Tibial artery (tissue), 4 donors: ENCODE measurements around the gene WFIKKN1.

Experiments
- DNase-seq, 2 donors: peaks; one replicate each; pipeline ENCODE4 v3.0.0-alpha.2; 2019
- H3K27ac ChIP-seq, 2 donors: fragments of 200-600 bp; sonication (generic) in 1 of 2; 1 replicate in 1 of 2; 2 replicates in 1 of 2; pipeline ENCODE4 v1.5.1; 2018 to 2019; ENCODE audit warnings: mild to moderate bottlenecking in 1 of 2
- H3K27me3 ChIP-seq, 2 donors: fragments of 200-600 bp; sonication (generic) in 1 of 2; one replicate each; pipeline versions ENCODE4 v1.5.1 to v1.6.0; 2016 to 2019
- H3K36me3 ChIP-seq, 3 donors: fragments of 200-600 bp; sonication (generic) in 2 of 3; one replicate each; pipeline ENCODE4 v1.5.1; 2016 to 2019; ENCODE audit warnings: mild to moderate bottlenecking in 2 of 3
- H3K4me1 ChIP-seq, 4 donors: fragments of 200-600 bp; sonication (generic) in 2 of 4; 1 replicate in 3 of 4; 2 replicates in 1 of 4; pipeline ENCODE4 v1.5.1; 2016 to 2019
- H3K4me3 ChIP-seq, 2 donors: fragments of 200-600 bp; sonication (generic) in 1 of 2; 1 replicate in 1 of 2; 2 replicates in 1 of 2; pipeline ENCODE4 v1.5.1; 2018 to 2019; ENCODE audit warnings: mild to moderate bottlenecking in 2 of 2
- H3K9me3 ChIP-seq, 3 donors: fragments of 200-600 bp; sonication (generic) in 1 of 3; one replicate each; pipeline ENCODE4 v1.5.1; 2016 to 2019
- intact Hi-C: fragments of 100-400 bp; cut with DNase I; formaldehyde crosslinking; loops from one replicate; pipeline ENCODE4 v1.15.0; 2023; ENCODE audit warnings: low total_unique reads
- TF ChIP-seq, protein P1 (sequence below), 2 experiments: fragments of 200-600 bp in 1 of 2; fragments of 450-650 bp in 1 of 2; IDR thresholded peaks; one replicate each; pipeline ENCODE4 v1.5.1; 2017 to 2019; ENCODE audit warnings: antibody characterized with exemption in 2 of 2, mild to moderate bottlenecking in 1 of 2, moderate library complexity in 1 of 2

The WFIKKN1 gene

DNA sequence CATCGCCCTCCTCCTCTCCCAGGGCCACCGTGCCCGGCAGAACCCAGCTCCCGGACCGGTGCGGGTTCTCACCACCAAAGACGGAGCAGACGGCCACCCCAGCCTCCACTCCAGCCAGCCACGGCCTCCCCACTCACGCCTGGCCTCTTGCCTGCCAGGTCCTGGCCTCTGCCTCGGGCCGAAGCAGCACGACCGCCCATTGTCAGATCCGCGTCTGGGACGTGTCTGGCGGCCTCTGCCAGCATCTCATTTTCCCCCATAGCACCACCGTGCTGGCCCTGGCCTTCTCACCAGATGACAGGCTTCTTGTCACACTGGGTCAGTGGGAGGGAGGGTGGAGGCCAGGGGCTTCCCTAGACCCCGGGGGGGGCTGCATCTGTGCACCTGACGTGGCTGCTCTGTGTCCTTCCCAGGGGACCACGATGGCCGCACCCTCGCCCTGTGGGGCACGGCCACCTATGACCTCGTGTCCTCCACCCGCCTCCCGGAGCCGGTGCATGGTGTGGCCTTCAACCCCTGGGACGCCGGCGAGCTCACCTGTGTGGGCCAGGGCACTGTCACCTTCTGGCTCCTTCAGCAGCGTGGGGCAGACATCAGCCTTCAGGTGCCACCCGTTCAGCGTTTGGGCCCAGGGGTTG lies 30.5 kb downstream of the WFIKKN1 start:
- Histone ChIP-seq H3K27ac (peak overlapping the region; percentile 18 to 62), H3K4me3 (peak overlapping the region in 1 of 2 donors; percentile 46), H3K4me1 (peaks cover 0 to 15% (median 13%) of the 10 kb centered on the region in 4 donors), H3K9me3 (no peaks in the 10 kb centered on the region), H3K27me3 (no peaks in the 10 kb centered on the region), H3K36me3 (peaks cover 0 to 40% (median 5%) of the 10 kb centered on the region in 3 donors)
- intact Hi-C loops: no loop called here
- TF ChIP-seq, protein P1, sequence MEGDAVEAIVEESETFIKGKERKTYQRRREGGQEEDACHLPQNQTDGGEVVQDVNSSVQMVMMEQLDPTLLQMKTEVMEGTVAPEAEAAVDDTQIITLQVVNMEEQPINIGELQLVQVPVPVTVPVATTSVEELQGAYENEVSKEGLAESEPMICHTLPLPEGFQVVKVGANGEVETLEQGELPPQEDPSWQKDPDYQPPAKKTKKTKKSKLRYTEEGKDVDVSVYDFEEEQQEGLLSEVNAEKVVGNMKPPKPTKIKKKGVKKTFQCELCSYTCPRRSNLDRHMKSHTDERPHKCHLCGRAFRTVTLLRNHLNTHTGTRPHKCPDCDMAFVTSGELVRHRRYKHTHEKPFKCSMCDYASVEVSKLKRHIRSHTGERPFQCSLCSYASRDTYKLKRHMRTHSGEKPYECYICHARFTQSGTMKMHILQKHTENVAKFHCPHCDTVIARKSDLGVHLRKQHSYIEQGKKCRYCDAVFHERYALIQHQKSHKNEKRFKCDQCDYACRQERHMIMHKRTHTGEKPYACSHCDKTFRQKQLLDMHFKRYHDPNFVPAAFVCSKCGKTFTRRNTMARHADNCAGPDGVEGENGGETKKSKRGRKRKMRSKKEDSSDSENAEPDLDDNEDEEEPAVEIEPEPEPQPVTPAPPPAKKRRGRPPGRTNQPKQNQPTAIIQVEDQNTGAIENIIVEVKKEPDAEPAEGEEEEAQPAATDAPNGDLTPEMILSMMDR (IDR thresholded peaks at IDR 0.05): peak in 1 of 2 experiments; percentile 8
- DNase-seq: no peak

DNA sequence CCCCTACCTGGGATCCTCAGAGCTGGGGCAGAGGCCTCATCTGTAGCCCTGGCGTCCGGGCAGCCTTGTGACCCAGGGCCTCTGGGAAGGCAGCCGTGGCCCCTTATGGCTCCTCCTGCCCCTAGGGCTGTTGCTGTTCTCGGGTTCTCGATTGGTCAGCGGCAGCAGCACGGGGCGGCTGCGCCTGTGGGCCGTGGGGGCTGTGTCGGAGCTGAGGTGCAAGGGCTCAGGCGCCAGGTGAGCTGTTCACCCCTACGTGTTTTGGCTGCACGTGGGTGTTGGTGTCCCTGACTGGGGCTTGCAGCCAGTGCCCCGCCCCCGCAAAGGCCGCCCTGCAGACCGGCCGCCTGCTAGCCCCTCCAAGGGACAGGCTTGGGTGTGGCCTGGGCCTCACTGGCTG lies 31.3 kb downstream of the WFIKKN1 start:
- TF ChIP-seq, protein P1 (IDR thresholded peaks at IDR 0.05): no peak
- no peaks in the 10 kb centered on the region for H3K27me3 ChIP-seq
- intact Hi-C loops: no loop called here
- H3K27ac ChIP-seq: no peak overlapping the region
- H3K36me3 ChIP-seq: peaks cover 0 to 32% (median 5%) of the 10 kb centered on the region in 3 donors
- no peak for DNase-seq
- peaks cover 0 to 15% (median 14%) of the 10 kb centered on the region in 4 donors for H3K4me1 ChIP-seq
- H3K9me3 ChIP-seq: no peaks in the 10 kb centered on the region
- no peak overlapping the region for H3K4me3 ChIP-seq

DNA sequence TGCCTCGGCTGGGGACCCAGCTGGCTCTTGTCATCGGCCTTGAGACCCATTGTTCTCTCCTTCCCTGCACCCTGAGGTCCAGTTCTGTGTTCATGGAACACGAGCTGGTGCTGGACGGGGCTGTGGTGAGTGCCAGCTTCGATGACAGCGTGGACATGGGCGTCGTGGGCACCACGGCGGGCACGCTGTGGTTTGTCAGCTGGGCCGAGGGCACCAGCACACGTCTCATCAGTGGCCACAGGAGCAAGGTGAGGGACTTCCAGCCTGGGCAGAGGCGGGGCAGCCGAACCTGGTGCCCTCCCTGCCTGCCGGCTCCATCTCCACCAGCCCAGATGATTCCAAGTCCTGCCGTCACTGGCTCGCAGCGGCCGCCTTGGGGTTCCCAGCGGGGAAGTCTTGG lies 31.8 kb downstream of the WFIKKN1 start:
- peaks cover 0 to 27% (median 5%) of the 10 kb centered on the region in 3 donors for H3K36me3 ChIP-seq
- H3K4me3 ChIP-seq: no peak overlapping the region
- H3K4me1 ChIP-seq: peaks cover 0 to 20% (median 18%) of the 10 kb centered on the region in 4 donors
- no peaks in the 10 kb centered on the region for H3K27me3 ChIP-seq
- intact Hi-C loops: no loop called here
- no peaks in the 10 kb centered on the region for H3K9me3 ChIP-seq
- TF ChIP-seq, protein P1 (IDR thresholded peaks at IDR 0.05): no peak
- no peak overlapping the region for H3K27ac ChIP-seq
- DNase-seq: no peak

DNA sequence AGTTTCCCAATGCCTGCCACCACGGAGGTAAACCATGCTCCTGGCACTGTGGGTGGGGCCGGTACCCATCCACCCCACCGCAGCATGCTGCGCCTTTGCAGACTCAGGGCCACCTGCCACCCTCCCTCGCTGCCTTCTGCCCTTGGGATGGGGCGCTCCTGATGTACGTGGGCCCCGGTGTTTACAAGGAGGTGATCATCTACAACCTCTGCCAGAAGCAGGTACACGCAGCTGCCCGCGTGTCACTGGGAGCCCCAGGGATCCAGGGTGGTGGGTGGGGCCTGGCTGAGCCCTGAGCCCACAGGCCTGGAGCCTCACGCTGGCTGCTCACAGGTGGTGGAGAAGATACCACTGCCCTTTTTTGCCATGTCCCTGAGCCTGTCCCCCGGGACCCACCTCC lies 35.8 kb downstream of the WFIKKN1 start:
- TF ChIP-seq, protein P1 (IDR thresholded peaks at IDR 0.05): no peak
- no peak overlapping the region for H3K27ac ChIP-seq
- H3K9me3 ChIP-seq: no peaks in the 10 kb centered on the region
- intact Hi-C loops: no loop called here
- no peak for DNase-seq
- H3K36me3 ChIP-seq: peaks cover 18 to 33% (median 19%) of the 10 kb centered on the region in 3 donors
- H3K4me1 ChIP-seq: peaks cover 8 to 22% (median 18%) of the 10 kb centered on the region in 4 donors
- H3K27me3 ChIP-seq: no peaks in the 10 kb centered on the region
- H3K4me3 ChIP-seq: no peak overlapping the region

DNA sequence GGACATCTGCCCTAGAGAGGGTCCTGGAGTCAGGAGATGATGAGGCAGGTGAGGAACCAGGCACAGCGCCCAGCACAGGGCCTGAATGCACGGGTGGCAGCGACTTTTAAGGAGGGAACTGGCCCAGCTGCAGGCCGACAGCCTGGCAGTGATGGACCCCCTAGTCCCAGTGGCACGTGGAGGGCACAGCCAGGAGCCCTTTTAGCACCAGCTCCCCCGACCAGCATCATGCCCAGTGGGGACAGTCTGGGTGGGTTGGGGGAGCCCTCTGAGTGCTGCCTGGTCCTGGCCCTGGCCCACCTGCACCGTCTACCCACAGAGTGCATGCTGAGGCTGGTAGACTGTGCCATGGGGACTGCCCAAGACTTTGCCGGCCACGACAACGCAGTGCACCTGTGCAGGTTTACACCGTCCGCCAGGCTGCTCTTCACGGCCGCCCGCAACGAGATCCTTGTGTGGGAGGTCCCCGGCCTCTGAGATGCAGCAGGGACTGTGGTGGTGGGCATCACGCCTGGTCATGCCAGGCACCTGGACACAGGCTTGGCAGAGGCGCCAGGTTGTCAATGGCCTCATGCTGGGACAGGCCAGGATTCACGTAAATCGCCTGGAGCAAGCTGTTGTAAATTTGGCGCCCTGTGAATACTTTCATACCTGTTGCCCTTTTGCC lies 36.5 kb downstream of the WFIKKN1 start:
- H3K4me1 ChIP-seq: peaks cover 8 to 22% (median 18%) of the 10 kb centered on the region in 4 donors
- H3K36me3 ChIP-seq: peaks cover 25 to 37% (median 26%) of the 10 kb centered on the region in 3 donors
- DNase-seq: no peak
- peak overlapping the region; percentile 84 to 92 for H3K4me3 ChIP-seq
- H3K27ac ChIP-seq: peak overlapping the region; percentile 87
- no peaks in the 10 kb centered on the region for H3K27me3 ChIP-seq
- H3K9me3 ChIP-seq: no peaks in the 10 kb centered on the region
- TF ChIP-seq, protein P1 (IDR thresholded peaks at IDR 0.05): no peak
- intact Hi-C loops: no loop called here
